GM21723 (cell line): Measurements from ENCODE around the gene A4GNT.
"Not testable (repeated sequence)": the region's sequence is repeated elsewhere in the genome, so short reads cannot be mapped to it uniquely, and the experiment has no call there.

Experiments
- ATAC-seq: cut with Tn5 transposase; IDR thresholded peaks from one replicate; pipeline ENCODE4 v1.9.1; 2021; ENCODE audit warnings: mild to moderate bottlenecking, moderate library complexity; ENCODE audit not compliant: unreplicated experiment

The A4GNT gene

GRCh38 chr3:138119423-138119766 lies 12.8 kb downstream of the A4GNT start:
- no peak for ATAC-seq

GRCh38 chr3:138118612-138119422 lies 13.4 kb downstream of the A4GNT start:
- peak; percentile 75 for ATAC-seq

GRCh38 chr3:138114988-138115971 lies 16.9 kb downstream of the A4GNT start, which contains the start of gene DZIP1L:
DZIP1L (minus strand) TSS chr3:138115608; CDS start chr3:138103971, 11,637 bp downstream.
- ATAC-seq, result peak; percentile 85

DNA sequence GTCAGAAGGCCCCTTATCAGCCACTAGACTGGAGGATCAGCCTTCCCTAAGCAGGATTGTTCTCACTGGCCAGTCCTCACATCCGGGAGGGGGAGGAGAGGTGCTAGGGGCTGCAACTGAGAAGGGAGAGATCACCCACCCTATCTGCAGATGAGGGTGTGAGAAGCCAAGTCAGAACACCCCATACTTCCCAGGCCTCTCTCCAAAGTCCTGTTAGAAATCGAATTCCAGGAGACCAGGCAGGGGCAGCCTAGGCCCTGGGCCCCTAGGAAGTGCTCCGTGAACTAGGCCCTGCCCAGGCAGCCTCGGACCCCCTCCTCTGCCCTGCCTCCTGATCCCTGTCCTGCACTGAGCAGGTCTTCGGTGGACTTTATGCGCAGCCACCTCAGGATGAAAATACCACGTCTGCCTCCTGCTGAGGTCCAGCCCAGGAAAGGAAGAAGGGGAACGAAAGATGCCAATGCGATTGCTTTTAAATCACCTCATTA lies 17.7 kb downstream of the A4GNT start:
- no peak for ATAC-seq

GRCh38 chr3:138113326-138113725 lies 18.9 kb downstream of the A4GNT start:
- no peak for ATAC-seq

DNA sequence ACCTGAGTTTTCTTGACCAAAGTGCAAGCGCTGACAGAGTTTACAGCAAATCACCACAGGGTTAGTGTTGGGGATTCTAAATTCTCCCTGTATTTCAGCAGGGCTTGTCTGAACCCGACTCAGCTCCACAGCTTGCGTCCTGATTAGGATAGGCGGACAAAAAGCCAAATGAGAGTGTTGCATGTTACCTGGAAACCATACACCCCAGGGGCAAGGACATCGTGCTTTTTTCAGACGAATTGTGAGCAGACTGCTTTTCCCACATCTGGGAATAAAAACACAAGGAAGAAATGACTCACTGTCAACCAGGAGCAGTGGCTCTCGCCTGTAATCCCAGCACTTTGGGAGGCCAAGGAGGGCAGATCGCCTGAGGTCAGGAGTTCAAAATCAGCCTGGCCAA lies 19.8 kb downstream of the A4GNT start:
- ATAC-seq, result no peak

- no peak for ATAC-seq
Observed at GRCh38 chr3:138105598-138105997, 26.6 kb downstream of the A4GNT start.

DNA sequence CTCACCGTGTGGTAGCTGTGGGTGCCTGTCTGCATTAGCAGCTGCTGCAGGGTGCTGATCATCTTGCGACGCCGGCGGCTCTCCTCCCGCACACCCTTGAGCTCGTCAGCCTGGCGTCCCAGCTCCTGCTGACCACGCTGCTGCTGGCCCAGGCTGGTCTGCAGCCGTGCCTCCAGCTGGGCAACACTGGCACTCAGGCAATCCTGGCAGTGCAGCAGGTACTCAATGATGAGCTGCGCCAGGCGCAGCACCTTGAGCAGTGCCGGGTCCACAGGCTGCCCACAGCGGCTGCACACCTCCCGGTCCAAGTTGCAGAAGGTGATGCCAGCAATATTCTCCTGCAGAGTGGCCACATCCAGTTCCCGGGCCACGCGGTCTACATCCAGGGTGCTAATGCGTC lies 28.7 kb downstream of the A4GNT start:
- no peak for ATAC-seq

GRCh38 chr3:138101351-138101940 lies 30.7 kb downstream of the A4GNT start:
- ATAC-seq, result not testable (repeated sequence)

DNA sequence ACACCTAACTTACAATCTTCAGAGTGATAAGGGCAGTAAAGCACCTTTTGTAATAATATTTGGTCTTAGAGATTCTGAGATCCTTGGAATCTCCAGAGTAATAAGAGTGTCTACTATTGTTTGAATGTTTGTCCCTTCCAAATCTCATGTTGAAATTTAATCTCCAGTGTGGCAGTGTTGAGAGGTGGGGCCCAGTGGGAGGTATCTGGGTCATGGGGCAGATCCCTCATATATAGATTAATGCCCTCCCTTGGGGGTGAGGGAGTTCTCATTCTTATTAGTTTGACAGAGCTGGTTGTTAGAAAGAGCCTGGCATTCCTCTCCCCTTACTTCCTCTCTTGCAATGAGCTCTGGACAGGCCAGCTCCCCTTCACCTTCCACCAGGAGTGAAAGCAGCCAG lies 32.8 kb downstream of the A4GNT start:
- no peak for ATAC-seq

DNA sequence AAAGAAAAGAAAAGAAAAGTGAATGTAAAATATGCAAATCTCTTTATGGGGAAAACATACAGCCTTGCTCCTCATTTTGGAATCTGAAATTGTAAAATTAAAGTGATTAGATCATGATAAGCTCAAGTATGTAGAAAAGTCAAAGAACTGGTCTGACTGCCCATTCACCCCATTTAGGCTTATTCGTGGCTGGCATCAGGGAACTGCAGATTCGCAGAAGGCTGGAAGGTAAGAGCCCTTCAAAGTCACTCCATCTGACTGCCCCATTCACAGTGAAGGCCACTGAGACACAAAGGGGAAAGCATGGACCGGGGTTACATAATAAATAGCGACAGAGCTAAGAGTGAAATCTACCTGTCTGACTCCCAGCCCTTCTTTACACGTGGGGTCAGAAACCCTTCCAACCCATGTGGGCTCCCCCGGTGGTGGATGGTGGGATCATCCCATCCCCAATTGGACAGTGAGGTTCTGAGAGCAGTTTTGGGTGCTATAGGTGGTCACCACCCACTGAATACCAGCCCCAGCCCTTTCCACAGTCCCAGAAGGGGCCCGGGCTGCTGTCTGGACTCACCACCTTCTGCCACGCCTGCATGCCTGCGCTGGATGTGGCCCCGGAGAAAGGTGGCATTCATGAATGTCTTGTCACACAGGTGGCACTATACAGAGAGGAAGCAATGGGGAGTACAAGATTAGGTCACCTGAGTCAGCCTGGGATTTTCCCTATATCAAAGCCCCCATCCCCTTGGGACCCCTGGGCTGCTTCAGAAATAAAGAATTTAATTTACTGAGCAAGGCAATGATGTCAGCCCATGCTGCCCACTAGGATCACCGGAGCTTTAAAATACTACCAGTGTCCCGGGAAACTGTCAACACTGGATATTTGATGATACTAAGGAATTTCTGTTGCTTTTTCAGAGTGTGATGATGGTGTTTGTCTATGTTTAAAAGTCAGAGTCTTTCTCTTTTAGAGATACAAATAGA lies 34.7 kb downstream of the A4GNT start:
- ATAC-seq, result no peak

DNA sequence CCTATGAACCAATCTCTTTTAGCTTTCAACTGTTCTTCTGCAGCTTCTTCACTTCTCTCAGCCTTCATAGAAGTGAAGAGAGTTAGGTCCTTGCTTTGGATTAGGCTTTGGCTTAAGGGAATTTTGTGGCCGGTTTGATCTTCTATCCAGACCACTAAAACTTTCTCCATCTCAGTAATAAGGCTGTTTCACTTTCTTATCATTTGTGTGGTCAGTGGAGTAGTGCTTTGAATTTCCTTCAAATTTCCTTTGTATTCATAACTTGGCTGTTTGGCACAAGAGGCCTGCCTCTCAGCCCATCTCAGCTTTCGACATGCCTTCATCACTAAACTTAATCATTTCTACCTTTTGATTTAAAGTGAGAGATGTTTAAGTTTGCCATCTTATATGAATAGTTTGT lies 38.5 kb downstream of the A4GNT start:
- no peak for ATAC-seq

GRCh38 chr3:138092023-138092422 lies 40.2 kb downstream of the A4GNT start:
- ATAC-seq, result no peak

GRCh38 chr3:138089091-138089490 lies 43.1 kb downstream of the A4GNT start:
- no peak for ATAC-seq

GRCh38 chr3:138085745-138086144 lies 46.4 kb downstream of the A4GNT start:
- not testable (repeated sequence) for ATAC-seq

GRCh38 chr3:138084196-138084595 lies 48.0 kb downstream of the A4GNT start:
- ATAC-seq, result no peak

DNA sequence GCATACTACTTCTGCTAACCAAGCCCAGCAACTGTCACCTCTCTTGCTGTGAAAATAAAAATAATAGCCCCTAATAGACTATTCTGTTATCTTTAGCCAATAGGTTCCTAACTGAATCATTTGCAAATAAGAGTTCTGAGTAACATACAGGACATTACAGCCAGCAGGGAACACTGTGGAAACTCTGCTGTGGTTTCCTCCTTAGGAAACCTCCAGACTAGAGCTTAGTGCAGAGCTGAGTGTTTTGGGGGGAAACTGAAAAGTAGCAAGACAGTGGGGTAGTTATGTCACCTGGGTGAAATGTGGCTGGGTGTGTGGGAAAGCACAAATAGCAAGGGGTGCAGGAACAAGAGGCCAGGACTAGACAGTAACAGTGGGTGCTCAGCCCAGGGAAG lies 49.2 kb downstream of the A4GNT start:
- no peak for ATAC-seq

- ATAC-seq, result no peak
Observed at GRCh38 chr3:138082085-138082991, 49.9 kb downstream of the A4GNT start.
